CD14-positive monocyte (primary cell): ENCODE data around the gene POU2F1. TPM values are rescaled to one million over a fixed set of nuclear protein-coding genes. Genes with fewer than 3 reads are reported as not detected.

Experiments
- DNase-seq, 3 donors: peaks; one replicate each; pipeline ENCODE4 v3.0.0-alpha.2; 2011 to 2022
- H2AFZ ChIP-seq: 2 replicates; pipeline ENCODE4 v1.6.0; 2012; ENCODE audit warnings: mild to moderate bottlenecking, low read depth, low read length, inconsistent platforms; ENCODE audit not compliant: insufficient read depth, poor library complexity, severe bottlenecking
- H3K27ac ChIP-seq, 2 donors: 1 replicate in 1 of 2; 2 replicates in 1 of 2; pipeline ENCODE4 v1.5.1; 2012 to 2013; ENCODE audit warnings: low read length in 2 of 2, control low read depth in 1 of 2, inconsistent platforms in 1 of 2, low read depth in 1 of 2, mild to moderate bottlenecking in 1 of 2
- H3K27me3 ChIP-seq, 2 donors: one replicate each; pipeline versions ENCODE4 v1.6.0 to v1.6.1; 2011 to 2013; ENCODE audit warnings: low read length in 2 of 2; ENCODE audit not compliant: control insufficient read depth in 2 of 2, insufficient read depth in 2 of 2
- H3K36me3 ChIP-seq, 2 donors: replicated peaks in 1 of 2; 1 replicate in 1 of 2; 2 replicates in 1 of 2; pipeline versions ENCODE4 v1.5.1 to v1.6.1; 2012 to 2013; ENCODE audit warnings: low read length in 2 of 2, control low read depth in 1 of 2, inconsistent platforms in 1 of 2, mild to moderate bottlenecking in 1 of 2; ENCODE audit not compliant: insufficient read depth in 2 of 2, control insufficient read depth in 1 of 2
- H3K4me1 ChIP-seq, 2 donors: 1 replicate in 1 of 2; 2 replicates in 1 of 2; pipeline versions ENCODE4 v1.5.1 to v1.6.1; 2012 to 2013; ENCODE audit warnings: low read length in 2 of 2, control low read depth in 1 of 2, inconsistent platforms in 1 of 2, mild to moderate bottlenecking in 1 of 2, moderate library complexity in 1 of 2; ENCODE audit not compliant: insufficient read depth in 2 of 2, control insufficient read depth in 1 of 2
- H3K4me2 ChIP-seq: replicated peaks from 2 replicates; pipeline ENCODE3; 2012; ENCODE audit warnings: low read length, moderate library complexity, mild to moderate bottlenecking; ENCODE audit not compliant: poor library complexity, severe bottlenecking; ENCODE audit errors: extremely low read depth
- H3K4me3 ChIP-seq, 3 experiments: fragments of 200-600 bp in 1 of 3; sonication (generic) in 1 of 3; replicated peaks in 1 of 3; 1 replicate in 2 of 3; 2 replicates in 1 of 3; pipeline ENCODE4 v1.5.1; 2011 to 2013; ENCODE audit warnings: low read length in 3 of 3, mild to moderate bottlenecking in 3 of 3, control low read depth in 2 of 3, low read depth in 2 of 3, inconsistent platforms in 1 of 3, moderate library complexity in 1 of 3
- H3K79me2 ChIP-seq: 2 replicates; pipeline ENCODE4 v1.6.0; 2012; ENCODE audit warnings: mild to moderate bottlenecking, control low read depth, inconsistent platforms, low read length, moderate library complexity; ENCODE audit not compliant: insufficient read depth
- H3K9ac ChIP-seq: 2 replicates; pipeline ENCODE4 v1.6.0; 2017; ENCODE audit warnings: low read length, mild to moderate bottlenecking; ENCODE audit not compliant: insufficient read depth, poor library complexity, severe bottlenecking
- H3K9me3 ChIP-seq, 2 donors: replicated peaks in 1 of 2; 1 replicate in 1 of 2; 2 replicates in 1 of 2; pipeline versions ENCODE4 v1.5.1 to v1.6.1; 2012 to 2013; ENCODE audit warnings: low read length in 2 of 2, control low read depth in 1 of 2; ENCODE audit not compliant: control insufficient read depth in 1 of 2, insufficient read depth in 1 of 2
- H4K20me1 ChIP-seq: 2 replicates; pipeline ENCODE4 v1.6.0; 2012; ENCODE audit warnings: mild to moderate bottlenecking, low read length, control low read depth, moderate library complexity; ENCODE audit not compliant: insufficient read depth
- H3K27ac Mint-ChIP-seq, 7 donors: one replicate each; pipeline ENCODE4 v1.8.0; 2020; ENCODE audit warnings: mild to moderate bottlenecking in 7 of 7, mixed read lengths in 7 of 7, moderate library complexity in 6 of 7, inconsistent platforms in 2 of 7
- H3K27me3 Mint-ChIP-seq, 3 donors: one replicate each; pipeline ENCODE4 v1.8.0; 2021 to 2022; ENCODE audit warnings: low read depth in 3 of 3, mild to moderate bottlenecking in 3 of 3, mixed read lengths in 3 of 3, moderate library complexity in 3 of 3, inconsistent platforms in 1 of 3
- H3K36me3 Mint-ChIP-seq, 2 donors: one replicate each; pipeline ENCODE4 v1.8.0; 2020; ENCODE audit warnings: mixed read lengths in 2 of 2, inconsistent platforms in 1 of 2, mild to moderate bottlenecking in 1 of 2
- H3K4me1 Mint-ChIP-seq: one replicate; pipeline ENCODE4 v1.8.0; 2020; ENCODE audit warnings: mild to moderate bottlenecking, mixed read lengths
- H3K4me3 Mint-ChIP-seq, 2 donors: one replicate each; pipeline ENCODE4 v1.8.0; 2020; ENCODE audit warnings: mild to moderate bottlenecking in 2 of 2, mixed read lengths in 2 of 2, moderate library complexity in 1 of 2
- H3K9me3 Mint-ChIP-seq, 7 donors: one replicate each; pipeline ENCODE4 v1.8.0; 2020 to 2022; ENCODE audit warnings: mixed read lengths in 7 of 7, mild to moderate bottlenecking in 6 of 7, moderate library complexity in 6 of 7, inconsistent platforms in 2 of 7
- CTCF ChIP-seq: fragments of 200-600 bp; IDR thresholded peaks from one replicate; pipeline ENCODE4 v1.8.0; 2022; ENCODE audit warnings: antibody characterized with exemption, mild to moderate bottlenecking
- WGBS: methylation state at CpG from one replicate; pipeline ENCODE4 v1.1.5; 2013; ENCODE audit warnings: missing lambda C conversion rate; ENCODE audit not compliant: insufficient coverage; 5-methylcytosine and 5-hydroxymethylcytosine counted together
- intact Hi-C, 2 donors: fragments of 100-400 bp; cut with micrococcal nuclease; formaldehyde crosslinking; loops; one replicate each; pipeline versions ENCODE4 v1.15.0 to v1.15.1; 2023
- polyA plus RNA-seq, 3 donors: library from polyadenylated mRNA; depleted of rRNA in 1 of 3; unstranded in 2 of 3; stranded (reverse) in 1 of 3; fragments of 300-500 nt in 2 of 3; fragments of >200 nt in 1 of 3; fragmentation: Illumina TruSeq in 2 of 3; gene quantifications; 1 replicate in 2 of 3; 2 replicates in 1 of 3; pipeline ENCODE4 v1.2.3, GENCODE V29; 2012 to 2021

The POU2F1 gene
- polyA plus RNA-seq, 3 donors: 2.3 to 4.2 (median 3.9) TPM

- Histone ChIP-seq H3K9me3 (no peaks in the 10 kb centered on the region), H3K4me1 (no peaks in the 10 kb centered on the region), H3K27me3 (no peaks in the 10 kb centered on the region), H3K9ac (no peak overlapping the region), H3K36me3 (peaks cover 0 to 7% of the 10 kb centered on the region in 2 donors), H3K4me2 (no peak overlapping the region), H3K79me2 (peaks cover 19% of the 10 kb centered on the region), H2AFZ (no peak overlapping the region), H3K4me3 (no peak overlapping the region), H4K20me1 (no peaks in the 10 kb centered on the region), H3K27ac (no peak overlapping the region)
- H3K27me3 Mint-ChIP-seq: peaks cover 0 to 2% (median 0%) of the 10 kb centered on the region in 3 donors
- intact Hi-C loops: no loop called here
- 95% methylated on average over 6 of the region's 10 CpGs for WGBS
- H3K4me1 Mint-ChIP-seq: peaks cover 9% of the 10 kb centered on the region
- DNase-seq: no peak
- peaks cover 11 to 15% of the 10 kb centered on the region in 2 donors for H3K36me3 Mint-ChIP-seq
- no peaks in the 10 kb centered on the region for H3K9me3 Mint-ChIP-seq
- peak overlapping the region in 1 of 7 donors; percentile 5 for H3K27ac Mint-ChIP-seq
- TF ChIP-seq CTCF: no peak
- H3K4me3 Mint-ChIP-seq: no peak overlapping the region
Measured at GRCh38 chr1:167344615-167345385, 124.1 kb downstream of the POU2F1 start.

- no peaks in the 10 kb centered on the region for H3K27me3 ChIP-seq
- no peaks in the 10 kb centered on the region for H3K9me3 ChIP-seq
- H3K4me2 ChIP-seq: no peak overlapping the region
- Mint-ChIP-seq H3K9me3 (no peaks in the 10 kb centered on the region), H3K27me3 (peaks cover 0 to 2% (median 0%) of the 10 kb centered on the region in 3 donors), H3K4me3 (no peak overlapping the region), H3K36me3 (peaks cover 11 to 15% of the 10 kb centered on the region in 2 donors), H3K4me1 (peaks cover 9% of the 10 kb centered on the region), H3K27ac (no peak overlapping the region)
- intact Hi-C loops: no loop called here
- no peak overlapping the region for H3K27ac ChIP-seq
- WGBS: no CpG with 5 or more reads among the region's 1 CpG
- H3K9ac ChIP-seq: no peak overlapping the region
- H3K36me3 ChIP-seq: peaks cover 0 to 7% of the 10 kb centered on the region in 2 donors
- no peak for DNase-seq
- no peak for TF ChIP-seq CTCF
- peaks cover 19% of the 10 kb centered on the region for H3K79me2 ChIP-seq
- H3K4me3 ChIP-seq: no peak overlapping the region
- H4K20me1 ChIP-seq: no peaks in the 10 kb centered on the region
- no peak overlapping the region for H2AFZ ChIP-seq
- H3K4me1 ChIP-seq: no peaks in the 10 kb centered on the region
Measured at GRCh38 chr1:167345386-167345733, 124.7 kb downstream of the POU2F1 start.
